Astrocyte (in vitro differentiated cells and primary cell): Measurements from ENCODE around the gene MRAP2. TPM values are rescaled to one million over a fixed set of nuclear protein-coding genes. Genes with fewer than 3 reads are reported as not detected.

Experiments
- DNase-seq: peaks from one replicate; pipeline ENCODE4 v3.0.0-alpha.2; 2010; ENCODE audit warnings: low read depth
- FAIRE-seq: peaks from 2 replicates; lab custom pipeline; 2011; peaks lifted over from hg19 to GRCh38; lab: Jason Lieb, UNC
- H2AFZ ChIP-seq: 2 replicates; pipeline ENCODE4 v1.6.0; 2012; ENCODE audit warnings: low read depth, low read length, inconsistent platforms
- H3K27ac ChIP-seq: 2 replicates; pipeline ENCODE4 v1.5.1; 2011; ENCODE audit warnings: low read depth, low read length, inconsistent platforms
- H3K27me3 ChIP-seq: 2 replicates; pipeline ENCODE4 v1.6.0; 2011; ENCODE audit warnings: low read length, inconsistent platforms; ENCODE audit not compliant: insufficient read depth
- H3K36me3 ChIP-seq: 2 replicates; pipeline ENCODE4 v1.5.1; 2011; ENCODE audit warnings: low read length, inconsistent platforms; ENCODE audit not compliant: insufficient read depth
- H3K4me1 ChIP-seq: 2 replicates; pipeline ENCODE4 v1.5.1; 2011; ENCODE audit warnings: low read length, inconsistent platforms; ENCODE audit not compliant: insufficient read depth
- H3K4me2 ChIP-seq: 2 replicates; pipeline ENCODE4 v1.6.0; 2012; ENCODE audit warnings: low read length, inconsistent platforms
- H3K4me3 ChIP-seq: 2 replicates; pipeline ENCODE4 v1.5.1; 2011; ENCODE audit warnings: low read depth, mild to moderate bottlenecking, low read length, inconsistent platforms; ENCODE audit not compliant: insufficient read depth
- H3K79me2 ChIP-seq: 2 replicates; pipeline ENCODE4 v1.6.0; 2012; ENCODE audit warnings: mild to moderate bottlenecking, low read length, inconsistent platforms; ENCODE audit not compliant: insufficient read depth
- H3K9ac ChIP-seq: 2 replicates; pipeline ENCODE4 v1.6.0; 2012; ENCODE audit warnings: mild to moderate bottlenecking, low read length, inconsistent platforms
- H3K9me3 ChIP-seq: 2 replicates; pipeline ENCODE4 v1.5.1; 2012; ENCODE audit warnings: low read depth, mild to moderate bottlenecking, low read length, inconsistent platforms; ENCODE audit not compliant: insufficient read depth
- H4K20me1 ChIP-seq: 2 replicates; pipeline ENCODE4 v1.6.0; 2012; ENCODE audit warnings: low read length, inconsistent platforms; ENCODE audit not compliant: insufficient read depth
- H3K27ac Mint-ChIP-seq: one replicate; pipeline ENCODE4 v1.8.0; 2021; ENCODE audit warnings: mild to moderate bottlenecking, mixed read lengths; ENCODE audit not compliant: unreplicated experiment
- H3K27me3 Mint-ChIP-seq: one replicate; pipeline ENCODE4 v1.8.0; 2021; ENCODE audit warnings: low read depth, mixed read lengths; ENCODE audit not compliant: unreplicated experiment
- H3K36me3 Mint-ChIP-seq: one replicate; pipeline ENCODE4 v1.8.0; 2021; ENCODE audit warnings: low read depth, mixed read lengths; ENCODE audit not compliant: unreplicated experiment
- H3K4me1 Mint-ChIP-seq: one replicate; pipeline ENCODE4 v1.8.0; 2021; ENCODE audit warnings: low read depth, mixed read lengths; ENCODE audit not compliant: unreplicated experiment
- H3K4me3 Mint-ChIP-seq: one replicate; pipeline ENCODE4 v1.8.0; 2021; ENCODE audit warnings: mild to moderate bottlenecking, moderate library complexity, mixed read lengths; ENCODE audit not compliant: unreplicated experiment
- H3K9me3 Mint-ChIP-seq: one replicate; pipeline ENCODE4 v1.8.0; 2021; ENCODE audit warnings: mild to moderate bottlenecking, mixed read lengths; ENCODE audit not compliant: unreplicated experiment
- EZH2 ChIP-seq: IDR thresholded peaks from 2 replicates; pipeline ENCODE4 v1.6.1; 2012; ENCODE audit warnings: mild to moderate bottlenecking, low read length, inconsistent platforms; ENCODE audit not compliant: insufficient read depth
- total RNA-seq: library from RNA; stranded (reverse); gene quantifications from 2 replicates; pipeline ENCODE4 v1.2.1, GENCODE V29; 2021
- TF ChIP-seq, protein P1 (sequence below): IDR thresholded peaks from 2 replicates; pipeline ENCODE4 v1.5.1; 2011; ENCODE audit warnings: low read depth, mild to moderate bottlenecking, inconsistent platforms, low read length, moderate library complexity; ENCODE audit not compliant: insufficient read depth

The MRAP2 gene
- total RNA-seq, 1 donor from 2014 or later: 0.20 TPM

DNA sequence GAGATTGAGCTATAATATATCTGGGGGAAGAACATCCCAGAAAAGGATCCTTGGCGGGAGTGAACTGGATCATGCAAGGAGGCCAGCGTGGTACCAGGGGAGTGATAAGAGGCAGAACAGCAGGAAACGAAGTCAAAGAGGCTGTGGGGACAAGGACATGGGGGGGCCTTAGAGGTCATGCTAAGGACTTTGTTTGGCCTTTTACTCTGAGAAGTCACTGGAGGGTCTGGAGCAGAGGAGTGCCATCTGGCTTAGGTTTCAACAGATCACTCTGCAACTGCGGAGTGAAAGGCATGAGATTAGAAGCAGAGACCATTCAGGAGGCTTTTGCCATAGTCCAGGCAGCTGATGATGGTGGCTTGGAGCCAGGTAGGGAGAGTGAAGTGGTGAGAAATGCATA lies 24.3 kb downstream of the MRAP2 start:
- Histone ChIP-seq H3K79me2 (no peaks in the 10 kb centered on the region), H3K36me3 (no peaks in the 10 kb centered on the region), H4K20me1 (no peaks in the 10 kb centered on the region), H3K4me3 (no peak overlapping the region), H3K4me1 (peaks cover 1% of the 10 kb centered on the region), H3K27ac (no peak overlapping the region), H3K9me3 (no peaks in the 10 kb centered on the region), H2AFZ (no peak overlapping the region), H3K27me3 (peaks cover 2% of the 10 kb centered on the region), H3K4me2 (no peak overlapping the region), H3K9ac (no peak overlapping the region)
- Mint-ChIP-seq H3K4me3 (no peak overlapping the region), H3K4me1 (peaks cover 5% of the 10 kb centered on the region), H3K27ac (no peak overlapping the region), H3K36me3 (no peaks in the 10 kb centered on the region), H3K27me3 (peaks cover 1% of the 10 kb centered on the region), H3K9me3 (no peaks in the 10 kb centered on the region)
- no peak for FAIRE-seq
- TF ChIP-seq EZH2: no peak
- TF ChIP-seq, protein P1, sequence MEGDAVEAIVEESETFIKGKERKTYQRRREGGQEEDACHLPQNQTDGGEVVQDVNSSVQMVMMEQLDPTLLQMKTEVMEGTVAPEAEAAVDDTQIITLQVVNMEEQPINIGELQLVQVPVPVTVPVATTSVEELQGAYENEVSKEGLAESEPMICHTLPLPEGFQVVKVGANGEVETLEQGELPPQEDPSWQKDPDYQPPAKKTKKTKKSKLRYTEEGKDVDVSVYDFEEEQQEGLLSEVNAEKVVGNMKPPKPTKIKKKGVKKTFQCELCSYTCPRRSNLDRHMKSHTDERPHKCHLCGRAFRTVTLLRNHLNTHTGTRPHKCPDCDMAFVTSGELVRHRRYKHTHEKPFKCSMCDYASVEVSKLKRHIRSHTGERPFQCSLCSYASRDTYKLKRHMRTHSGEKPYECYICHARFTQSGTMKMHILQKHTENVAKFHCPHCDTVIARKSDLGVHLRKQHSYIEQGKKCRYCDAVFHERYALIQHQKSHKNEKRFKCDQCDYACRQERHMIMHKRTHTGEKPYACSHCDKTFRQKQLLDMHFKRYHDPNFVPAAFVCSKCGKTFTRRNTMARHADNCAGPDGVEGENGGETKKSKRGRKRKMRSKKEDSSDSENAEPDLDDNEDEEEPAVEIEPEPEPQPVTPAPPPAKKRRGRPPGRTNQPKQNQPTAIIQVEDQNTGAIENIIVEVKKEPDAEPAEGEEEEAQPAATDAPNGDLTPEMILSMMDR: no peak
- no peak for DNase-seq

DNA sequence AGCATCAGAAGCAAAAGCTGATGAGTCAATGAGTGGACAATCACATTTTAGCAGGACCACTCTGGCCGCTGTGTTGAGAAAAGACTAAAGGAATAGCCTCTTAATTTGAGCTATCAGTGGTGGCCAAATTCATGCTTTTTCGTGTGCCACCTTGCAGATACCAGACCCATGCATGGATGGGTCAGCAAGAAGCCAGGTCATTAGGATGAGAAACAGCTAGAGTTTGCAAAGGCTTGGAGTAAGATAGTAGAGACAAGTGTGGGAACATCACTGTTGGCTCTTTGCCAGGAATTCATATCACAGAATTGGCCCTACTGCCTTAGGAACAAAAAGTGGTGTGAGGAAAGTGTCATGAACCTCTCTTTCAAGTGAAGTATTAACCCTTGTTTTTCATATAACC lies 25.5 kb downstream of the MRAP2 start:
- Mint-ChIP-seq H3K27ac (no peak overlapping the region), H3K4me3 (no peak overlapping the region), H3K9me3 (no peaks in the 10 kb centered on the region), H3K36me3 (no peaks in the 10 kb centered on the region), H3K27me3 (peaks cover 1% of the 10 kb centered on the region), H3K4me1 (peaks cover 2% of the 10 kb centered on the region)
- Histone ChIP-seq H4K20me1 (no peaks in the 10 kb centered on the region), H3K36me3 (no peaks in the 10 kb centered on the region), H3K9me3 (no peaks in the 10 kb centered on the region), H3K9ac (no peak overlapping the region), H3K79me2 (no peaks in the 10 kb centered on the region), H3K4me2 (no peak overlapping the region), H2AFZ (no peak overlapping the region), H3K4me1 (no peaks in the 10 kb centered on the region), H3K27ac (no peak overlapping the region), H3K27me3 (peaks cover 2% of the 10 kb centered on the region), H3K4me3 (no peak overlapping the region)
- DNase-seq: no peak
- TF ChIP-seq EZH2: no peak
- TF ChIP-seq, protein P1: no peak
- no peak for FAIRE-seq

DNA sequence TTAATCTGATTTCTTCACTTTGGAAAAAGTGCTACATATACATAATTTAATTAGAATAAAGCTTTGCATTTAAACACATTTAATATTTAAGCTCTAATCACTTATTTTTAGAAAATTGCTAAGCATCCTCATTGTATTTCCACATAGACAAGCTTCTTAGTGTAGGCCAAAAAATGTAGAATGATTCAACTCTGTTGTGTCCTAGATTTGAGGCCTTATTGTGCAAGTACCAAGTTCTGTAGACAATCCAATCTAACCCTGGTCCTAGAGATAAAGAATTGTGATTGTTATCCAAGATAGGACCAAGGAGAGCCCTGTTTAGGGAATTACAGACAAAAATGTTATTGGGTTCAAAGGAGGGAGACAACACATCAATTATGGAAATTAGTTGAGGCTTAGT lies 27.6 kb downstream of the MRAP2 start:
- FAIRE-seq (no peak), DNase-seq (no peak)
- no peak overlapping the region for H3K27ac Mint-ChIP-seq
- TF ChIP-seq, protein P1: no peak
- TF ChIP-seq EZH2: no peak
- no peaks in the 10 kb centered on the region for H3K9me3 Mint-ChIP-seq
- peaks cover 2% of the 10 kb centered on the region for H3K4me1 Mint-ChIP-seq
- H3K27me3 Mint-ChIP-seq: peaks cover 1% of the 10 kb centered on the region
- H3K27ac ChIP-seq: no peak overlapping the region
- H3K27me3 ChIP-seq: peaks cover 2% of the 10 kb centered on the region
- no peak overlapping the region for H3K4me2 ChIP-seq
- no peaks in the 10 kb centered on the region for H3K4me1 ChIP-seq
- H4K20me1 ChIP-seq: no peaks in the 10 kb centered on the region
- no peak overlapping the region for H2AFZ ChIP-seq
- no peaks in the 10 kb centered on the region for H3K36me3 Mint-ChIP-seq
- no peaks in the 10 kb centered on the region for H3K79me2 ChIP-seq
- H3K9me3 ChIP-seq: no peaks in the 10 kb centered on the region
- no peak overlapping the region for H3K9ac ChIP-seq
- H3K4me3 Mint-ChIP-seq: no peak overlapping the region
- no peaks in the 10 kb centered on the region for H3K36me3 ChIP-seq
- no peak overlapping the region for H3K4me3 ChIP-seq
